GM21576 (cell line): ENCODE results near the gene MPHOSPH6.
"Not testable (repeated sequence)": the region's sequence is repeated elsewhere in the genome, so short reads cannot be mapped to it uniquely, and the experiment has no call there.

Source experiments
- ATAC-seq: cut with Tn5 transposase; IDR thresholded peaks from one replicate; pipeline ENCODE4 v1.9.1; 2021; ENCODE audit warnings: mild to moderate bottlenecking, moderate library complexity; ENCODE audit not compliant: unreplicated experiment

Gene MPHOSPH6, protein sequence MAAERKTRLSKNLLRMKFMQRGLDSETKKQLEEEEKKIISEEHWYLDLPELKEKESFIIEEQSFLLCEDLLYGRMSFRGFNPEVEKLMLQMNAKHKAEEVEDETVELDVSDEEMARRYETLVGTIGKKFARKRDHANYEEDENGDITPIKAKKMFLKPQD

DNA sequence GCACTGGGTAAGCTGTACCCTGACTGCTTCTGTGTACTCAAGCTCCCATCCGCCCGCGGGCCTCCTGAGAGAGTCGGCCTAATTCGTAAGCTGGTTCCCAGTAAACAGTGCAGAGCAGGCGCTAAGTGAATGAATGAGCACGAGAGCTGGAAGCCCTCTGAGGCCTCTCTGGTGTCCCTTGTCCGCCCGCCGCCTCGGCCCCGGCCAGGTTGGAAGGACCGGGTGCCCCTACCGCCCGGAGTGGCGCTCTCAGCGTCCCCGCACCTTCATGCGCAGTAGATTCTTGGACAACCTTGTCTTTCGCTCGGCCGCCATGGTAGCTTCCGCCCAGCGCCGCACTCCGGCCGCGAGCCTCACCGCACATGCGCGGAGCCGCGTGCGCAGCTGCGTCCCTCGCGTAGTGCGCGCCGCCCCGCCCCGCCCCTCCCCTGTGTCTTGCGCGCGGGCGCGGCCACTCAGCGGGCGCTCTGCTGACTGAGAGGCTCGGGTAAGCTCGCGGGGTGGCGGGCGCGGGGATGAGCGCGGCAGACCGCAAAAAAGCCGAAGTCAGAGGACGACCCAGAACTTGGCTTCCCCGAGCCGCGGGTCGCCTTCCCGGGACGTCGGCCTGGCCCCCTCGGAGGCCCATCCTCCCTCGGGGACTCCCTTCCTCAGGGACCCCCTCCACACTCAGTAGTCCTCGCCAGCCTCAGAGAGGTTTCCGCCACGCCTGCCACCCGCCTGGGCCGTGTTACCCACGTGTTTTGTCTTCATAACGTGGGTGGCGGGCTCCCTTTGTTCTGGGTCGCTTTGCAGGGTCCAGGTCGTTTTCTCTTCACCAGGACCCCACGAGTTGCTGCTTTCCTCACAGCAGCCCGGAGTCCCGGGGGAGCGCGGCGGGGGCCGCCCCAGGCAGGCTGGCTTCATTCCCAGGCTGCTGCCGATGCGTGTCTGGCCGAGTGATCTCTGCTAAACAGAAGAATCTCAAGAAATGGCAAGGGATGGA lies at the start of gene MPHOSPH6:
MPHOSPH6 (minus strand) TSS at position 364 of the 985 bp plus-strand sequence; CDS start at position 315, 49 bp downstream.
- ATAC-seq = peak; percentile 95

DNA sequence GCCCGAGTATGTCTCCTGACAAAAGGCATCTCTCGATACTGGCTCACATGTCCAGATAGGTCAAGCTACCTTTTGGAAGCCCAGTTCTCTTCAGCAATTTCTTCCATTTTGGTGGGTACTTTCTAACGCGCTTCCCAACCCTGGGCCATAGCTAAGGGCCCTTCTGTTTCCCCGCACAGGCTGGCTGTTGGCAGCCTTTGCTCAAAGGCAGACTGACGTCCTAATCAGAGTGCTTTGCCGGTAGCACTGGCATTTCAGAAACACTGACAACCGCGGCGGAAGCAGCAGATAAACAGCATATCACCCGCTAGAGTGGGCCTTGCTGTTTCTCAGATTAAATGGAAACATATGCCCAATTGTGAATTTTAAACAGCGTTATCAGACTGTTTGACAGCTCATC lies 49.3 kb upstream of the MPHOSPH6 start:
- no peak for ATAC-seq

DNA sequence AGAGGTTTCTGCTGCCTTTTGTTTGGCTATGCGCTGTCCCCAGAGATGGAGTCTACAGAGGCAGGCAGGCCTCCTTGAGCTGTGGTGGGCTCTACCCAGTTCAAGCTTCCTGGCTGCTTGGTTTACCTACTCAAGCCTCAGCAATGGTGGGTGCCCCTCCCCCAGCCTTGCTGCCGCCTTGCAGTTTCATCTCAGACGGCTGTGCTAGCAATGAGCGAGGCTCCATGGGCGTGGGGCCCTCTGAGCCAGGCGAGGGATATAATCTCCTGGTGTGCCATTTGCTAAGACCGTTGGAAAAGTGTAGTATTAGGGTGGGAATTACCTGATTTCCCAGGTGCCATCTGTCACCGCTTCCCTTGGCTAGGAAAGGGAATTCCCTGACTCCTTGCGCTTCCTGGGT lies 39.3 kb upstream of the MPHOSPH6 start:
- not testable (repeated sequence) for ATAC-seq

DNA sequence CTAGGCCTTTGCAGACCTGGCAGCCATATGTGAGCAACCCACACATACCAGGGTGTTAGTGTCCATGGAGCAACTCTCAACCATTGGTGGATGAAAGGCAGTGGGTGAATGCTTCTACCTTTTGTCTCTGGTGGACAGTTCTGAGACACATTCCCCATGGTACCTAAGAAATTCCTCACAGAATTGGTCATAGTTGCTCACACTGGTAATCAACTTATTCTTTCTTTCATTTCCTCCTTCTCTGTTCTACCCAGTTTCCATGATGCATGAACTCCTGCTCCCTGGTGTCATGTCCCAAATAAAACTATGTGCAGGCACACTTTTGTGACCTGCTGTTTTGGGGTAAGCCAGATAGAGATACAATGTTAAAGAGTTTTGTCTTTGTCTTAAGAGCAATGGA lies 33.2 kb upstream of the MPHOSPH6 start:
- ATAC-seq = no peak

DNA sequence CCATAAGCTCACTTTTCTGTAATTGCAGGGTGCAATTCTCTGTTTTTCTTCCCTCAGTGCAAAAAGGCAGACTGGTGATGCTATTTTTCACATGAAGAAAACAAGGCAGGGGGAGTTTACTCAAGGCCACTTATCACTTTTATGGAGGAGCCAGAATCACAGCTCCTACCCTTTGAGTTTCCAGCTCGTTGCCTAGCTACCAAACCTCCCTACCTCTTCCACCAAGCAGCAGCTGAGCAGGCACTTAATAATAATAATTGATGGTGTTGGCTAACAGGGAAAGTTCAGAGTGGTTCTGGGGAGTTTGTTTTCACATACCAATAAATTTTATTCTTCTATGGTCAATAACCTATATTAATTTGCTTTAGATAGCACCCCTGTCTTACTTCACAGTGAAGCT lies 31.9 kb upstream of the MPHOSPH6 start:
- ATAC-seq = no peak

DNA sequence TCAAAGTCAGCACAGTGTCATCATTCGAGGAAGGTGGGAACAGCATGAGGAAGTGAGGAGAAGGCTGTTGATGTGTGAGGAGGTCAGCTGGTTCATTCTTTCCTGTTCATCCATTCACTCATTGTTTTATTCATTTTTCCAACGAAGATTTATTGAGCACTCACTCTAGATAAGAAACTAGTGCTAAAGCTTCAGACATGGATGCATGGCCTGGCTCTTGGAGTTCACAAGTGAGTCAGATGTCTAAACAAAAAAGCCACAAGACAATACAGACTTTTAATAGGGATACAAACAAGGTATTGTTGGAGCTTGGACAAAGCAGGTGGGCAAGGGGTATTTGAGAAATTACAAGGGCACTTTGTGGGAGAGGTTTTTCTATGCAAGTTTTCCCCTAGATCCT lies 31.3 kb upstream of the MPHOSPH6 start:
- ATAC-seq = no peak

DNA sequence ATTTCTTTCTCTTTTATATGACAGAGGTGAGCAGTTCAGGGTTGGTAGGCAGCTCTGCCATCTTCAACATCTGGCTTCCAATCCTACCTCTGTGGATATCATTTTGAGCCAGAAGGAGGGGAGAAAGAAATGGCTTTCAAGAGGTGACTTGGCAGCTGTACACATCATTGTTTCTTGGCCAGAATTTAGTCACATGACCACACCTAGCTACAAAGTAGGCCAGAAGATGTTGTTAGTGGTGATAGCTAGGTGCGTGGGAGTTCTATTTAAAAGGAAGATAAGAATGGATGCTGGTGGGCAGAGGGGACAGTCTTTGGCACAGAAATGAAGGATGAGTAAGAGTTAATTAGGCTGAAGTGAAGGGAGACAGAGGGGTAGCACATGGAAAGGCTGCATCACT lies 29.2 kb upstream of the MPHOSPH6 start:
- no peak for ATAC-seq

DNA sequence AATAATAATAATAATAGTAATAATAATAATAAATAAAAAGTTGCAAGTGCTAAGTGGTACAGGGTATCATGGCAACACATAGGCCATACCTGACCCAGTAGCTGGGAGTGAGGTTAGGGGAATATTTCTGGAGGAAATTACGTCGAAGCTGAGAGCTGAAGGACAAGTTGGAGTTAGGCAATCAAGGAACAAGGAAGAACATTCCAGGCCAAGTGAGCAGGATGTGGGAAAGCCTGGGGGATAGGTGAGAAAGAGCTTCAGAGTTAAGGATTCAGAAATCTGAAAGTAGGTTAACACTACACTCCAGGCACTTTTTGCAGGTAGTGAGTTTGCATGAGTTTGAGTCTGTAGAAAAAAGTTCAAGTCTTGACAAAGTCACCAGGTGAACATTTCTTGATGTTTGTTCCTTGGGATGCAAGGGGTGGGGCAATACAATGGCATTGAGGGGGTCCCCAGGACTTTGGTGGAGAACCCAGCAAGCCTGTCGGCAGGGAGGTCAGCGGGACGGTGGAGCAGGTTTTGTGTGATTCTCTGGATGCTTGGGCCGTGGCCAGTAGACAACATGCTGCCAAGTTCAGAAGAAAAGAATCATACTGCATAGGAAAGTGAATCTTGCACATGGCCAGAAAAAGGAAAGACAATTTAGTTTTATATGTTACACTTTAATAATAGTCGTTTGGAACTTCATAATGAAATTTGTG lies 27.7 kb upstream of the MPHOSPH6 start:
- ATAC-seq = no peak

DNA sequence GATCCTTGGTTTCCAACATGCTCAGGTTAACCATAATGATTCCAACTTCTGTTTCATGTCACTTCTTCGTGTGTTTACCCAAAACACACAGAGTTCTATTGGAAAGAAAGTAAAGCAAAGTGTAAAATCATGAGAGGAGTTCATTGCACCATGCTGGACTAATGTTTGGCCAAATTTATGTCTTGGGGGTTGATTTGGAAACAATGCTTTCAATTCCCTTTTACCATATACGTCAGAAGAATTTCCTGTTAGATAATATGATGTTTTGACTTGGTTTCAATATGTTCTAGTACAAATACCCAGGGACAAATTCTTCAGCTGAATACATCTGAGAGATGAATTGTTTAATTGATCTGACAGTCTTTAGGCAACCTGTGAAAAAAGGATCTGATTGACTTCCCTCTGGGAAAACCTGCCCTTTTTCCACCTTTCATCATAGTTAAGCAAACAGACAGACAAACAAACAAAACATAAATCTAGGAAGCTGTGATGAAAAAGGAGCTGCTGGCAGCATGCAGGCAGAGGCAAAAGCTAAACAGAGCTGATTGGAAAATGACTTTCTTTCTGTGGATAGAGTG lies 26.0 kb upstream of the MPHOSPH6 start:
- ATAC-seq = no peak

DNA sequence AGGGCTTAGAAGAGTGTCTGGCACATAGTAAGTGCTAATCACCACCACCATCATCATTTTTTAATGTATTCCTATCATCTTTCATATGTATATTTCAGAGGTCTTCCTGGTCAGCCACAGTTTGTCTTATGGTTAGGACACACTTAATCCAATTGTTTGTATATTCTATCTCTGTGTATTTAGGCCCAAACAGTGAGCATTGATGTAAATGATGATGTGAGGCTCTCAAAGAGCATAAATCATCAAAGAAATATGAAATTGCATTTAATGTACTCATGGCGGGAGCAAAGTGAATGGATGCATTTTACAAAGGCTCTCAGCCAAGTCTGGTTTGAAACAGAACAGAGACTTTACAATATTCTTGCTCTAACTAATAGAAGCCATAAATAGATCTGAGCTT lies 24.1 kb upstream of the MPHOSPH6 start:
- ATAC-seq = no peak

DNA sequence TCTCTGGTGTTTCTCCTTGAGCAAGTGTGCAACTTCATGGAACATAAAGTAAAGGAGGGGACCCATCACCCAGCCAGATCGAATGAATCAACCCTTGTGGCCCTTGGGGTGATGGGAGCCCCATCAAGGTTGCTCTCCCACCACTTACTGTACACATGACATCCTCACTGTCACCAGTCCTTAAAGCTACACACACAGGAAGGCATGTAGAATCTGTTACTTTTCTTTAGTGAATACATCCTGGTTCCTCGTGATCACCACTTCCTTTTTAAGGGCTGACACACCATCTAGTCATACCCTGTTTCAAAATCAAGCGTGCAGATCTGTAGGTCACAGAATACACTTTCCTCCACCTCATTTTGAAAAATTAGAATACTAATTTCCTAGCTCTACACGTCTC lies 22.6 kb upstream of the MPHOSPH6 start:
- ATAC-seq = no peak

DNA sequence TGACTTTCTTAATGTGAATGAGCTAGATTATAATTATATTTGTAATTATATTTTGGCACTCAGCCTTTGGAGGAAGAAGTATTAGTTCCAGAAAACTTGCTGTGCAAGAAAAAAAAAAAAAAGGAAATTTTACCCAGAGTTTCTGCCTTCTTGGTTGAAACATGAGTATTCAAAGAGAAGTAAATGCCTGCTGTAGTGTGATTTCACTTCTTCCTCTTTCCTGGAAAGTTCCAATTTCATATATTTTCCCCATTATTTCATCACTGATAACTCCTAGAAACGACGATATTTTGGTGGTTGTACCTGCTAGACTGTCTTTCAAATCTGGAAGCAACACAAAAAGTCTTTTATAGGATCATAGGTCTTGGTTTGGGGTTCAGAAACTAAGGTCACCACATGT lies 20.4 kb upstream of the MPHOSPH6 start:
- ATAC-seq = no peak

DNA sequence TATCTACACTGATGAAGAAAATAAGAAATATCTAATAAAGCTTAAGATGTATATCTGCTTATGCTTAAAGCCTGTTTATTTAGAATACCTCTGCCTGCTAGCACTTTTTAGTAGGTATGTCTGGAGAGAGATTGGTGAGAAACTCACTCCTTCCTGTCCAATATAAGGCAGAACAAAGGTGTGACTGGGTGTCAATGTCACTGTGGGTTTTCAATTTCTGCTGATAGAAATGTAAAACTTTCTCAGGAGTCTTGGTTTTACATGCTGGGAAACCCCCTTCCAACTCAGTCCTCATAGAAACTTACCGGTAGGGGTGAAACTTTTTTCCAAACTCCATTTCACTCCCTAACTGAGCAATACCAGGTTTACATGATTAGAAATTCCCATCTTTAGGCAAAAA lies 17.8 kb upstream of the MPHOSPH6 start:
- no peak for ATAC-seq

DNA sequence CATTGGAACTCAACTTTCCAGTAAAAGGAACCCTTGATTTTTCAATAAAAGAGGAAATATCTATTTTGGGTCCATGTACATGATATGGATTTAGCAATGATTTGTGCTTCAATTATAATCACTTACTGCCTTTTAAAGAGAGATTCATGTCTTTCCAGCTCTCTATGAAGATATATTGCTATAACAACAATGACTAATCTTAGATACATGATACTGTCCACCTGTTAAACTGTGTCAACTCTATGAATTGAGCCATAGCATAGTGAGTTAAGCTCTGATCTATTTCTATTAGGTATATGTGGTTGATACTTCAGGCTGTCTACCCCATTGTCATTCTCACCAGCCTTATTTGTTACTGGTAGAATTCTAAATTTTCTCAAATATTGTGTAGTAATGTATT lies 15.0 kb upstream of the MPHOSPH6 start:
- ATAC-seq = no peak

DNA sequence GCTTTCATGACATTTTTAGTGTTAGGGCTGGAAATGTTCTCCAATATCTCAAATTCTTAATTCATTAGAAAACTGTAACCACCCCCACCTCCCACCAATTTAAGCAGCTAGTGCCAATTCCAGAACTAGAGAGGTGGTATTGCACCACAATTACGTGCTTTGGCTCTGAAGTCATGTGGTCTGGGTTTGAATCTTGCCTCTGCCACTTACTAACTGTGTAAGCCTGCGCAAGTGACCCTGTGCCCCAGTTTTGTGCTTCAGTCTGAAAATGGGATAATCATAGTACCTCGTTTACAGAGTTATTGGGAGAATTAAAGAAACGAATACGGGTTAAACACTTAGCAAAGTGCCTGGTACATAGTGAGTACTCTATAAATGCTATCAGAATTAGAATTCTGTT lies 14.2 kb upstream of the MPHOSPH6 start:
- no peak for ATAC-seq

DNA sequence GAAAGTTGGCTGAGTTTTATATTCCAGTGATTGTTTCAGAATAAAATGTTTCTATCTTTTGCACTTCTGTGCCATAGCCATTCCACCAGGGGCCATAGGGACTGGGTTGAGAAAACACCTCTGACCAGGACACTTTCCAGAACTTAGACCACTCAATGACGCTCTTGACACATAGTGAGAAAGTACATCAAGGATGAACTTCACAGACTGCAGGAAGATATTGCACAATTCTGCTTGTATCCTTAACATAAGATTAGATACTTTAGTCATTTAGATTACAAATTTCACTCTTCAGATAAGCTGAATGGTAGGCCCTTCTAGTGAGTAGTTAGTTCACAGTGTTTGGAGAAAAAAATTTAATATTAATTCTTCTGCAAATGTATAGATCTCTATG lies 13.0 kb upstream of the MPHOSPH6 start:
- ATAC-seq = no peak

DNA sequence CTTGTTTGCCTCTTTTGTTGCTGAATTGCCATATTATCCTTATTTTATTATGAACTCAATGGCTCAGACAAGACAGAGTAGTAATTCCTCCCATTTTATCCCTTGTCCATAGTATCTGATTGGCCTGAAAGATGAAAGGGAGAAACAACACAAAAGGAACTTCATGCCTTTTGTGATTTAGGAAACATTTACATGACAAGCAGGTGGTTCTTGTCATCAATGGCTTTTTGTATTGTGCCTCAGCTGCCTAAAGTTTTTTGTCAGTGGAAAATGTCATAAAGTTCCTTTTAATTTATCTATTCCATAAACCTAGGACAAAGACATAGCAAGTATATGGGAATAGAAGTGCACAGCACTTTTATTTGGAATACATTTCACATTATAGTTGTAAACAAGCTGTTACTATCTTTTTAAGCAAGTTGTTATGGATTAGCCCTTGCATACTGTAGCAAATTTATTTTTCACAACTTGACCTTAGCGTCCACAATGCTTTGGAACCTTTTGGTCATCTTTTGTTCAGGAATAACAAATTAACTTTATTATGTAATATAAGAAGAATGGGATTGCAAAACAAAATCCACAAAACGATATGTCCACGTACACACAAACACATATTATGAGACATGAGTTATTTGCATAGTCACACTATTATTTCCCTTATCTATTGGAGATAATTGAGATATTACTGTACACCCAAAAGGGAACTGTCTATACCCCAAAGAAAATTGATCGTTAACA lies 12.4 kb upstream of the MPHOSPH6 start:
- no peak for ATAC-seq

DNA sequence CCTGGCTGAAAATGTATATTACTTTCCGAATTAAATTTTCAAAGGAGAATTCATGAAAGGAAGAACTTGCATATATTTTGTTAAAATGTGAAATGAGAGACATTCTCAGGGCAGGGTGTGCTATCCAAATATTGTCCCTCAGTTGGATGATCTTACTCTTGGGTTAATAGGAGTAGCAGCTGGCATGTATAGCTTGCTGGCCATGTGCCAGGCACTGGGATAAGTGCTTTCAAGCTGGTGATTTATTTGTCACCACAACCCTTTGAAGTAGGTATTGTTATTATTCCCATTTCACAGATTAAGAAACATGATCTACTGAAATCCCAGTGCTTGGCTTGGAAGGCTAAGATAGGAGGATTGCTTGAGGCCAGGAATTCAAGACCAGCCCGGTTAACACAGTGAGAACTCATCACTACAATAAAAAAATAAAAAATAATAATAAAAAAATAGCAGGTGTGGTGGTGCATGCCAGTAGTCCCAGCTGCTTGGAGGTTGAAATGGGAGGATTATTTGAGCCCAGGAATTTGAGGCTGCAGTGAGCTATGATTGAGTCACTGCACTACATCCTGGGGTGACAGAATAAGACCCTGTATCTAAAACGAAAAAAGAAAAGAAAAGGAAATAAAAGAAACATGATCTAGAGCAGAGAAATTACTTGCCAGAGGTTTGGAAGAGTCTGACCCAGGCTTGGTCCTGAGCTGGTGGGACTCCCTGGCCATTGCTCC lies 11.6 kb upstream of the MPHOSPH6 start:
- ATAC-seq = no peak

DNA sequence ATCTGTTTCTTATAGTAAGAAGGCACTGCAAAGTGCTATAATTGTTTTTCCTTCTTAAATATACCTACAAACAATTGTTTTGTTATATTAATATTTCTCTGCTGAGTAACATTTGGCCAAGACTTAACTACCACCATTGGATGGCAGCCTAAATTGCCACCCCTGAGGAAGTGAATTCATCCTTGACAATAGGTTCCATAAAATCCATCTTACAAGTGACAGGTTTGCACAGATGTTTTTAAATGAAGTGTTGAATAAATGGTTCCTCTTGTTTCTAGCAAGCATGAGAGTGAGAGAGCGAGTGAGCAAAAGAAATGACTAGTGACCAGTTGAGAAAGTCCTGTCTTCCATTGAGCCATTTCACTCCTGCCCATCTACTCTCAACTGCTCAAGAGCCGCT lies 8.3 kb upstream of the MPHOSPH6 start:
- ATAC-seq = no peak

DNA sequence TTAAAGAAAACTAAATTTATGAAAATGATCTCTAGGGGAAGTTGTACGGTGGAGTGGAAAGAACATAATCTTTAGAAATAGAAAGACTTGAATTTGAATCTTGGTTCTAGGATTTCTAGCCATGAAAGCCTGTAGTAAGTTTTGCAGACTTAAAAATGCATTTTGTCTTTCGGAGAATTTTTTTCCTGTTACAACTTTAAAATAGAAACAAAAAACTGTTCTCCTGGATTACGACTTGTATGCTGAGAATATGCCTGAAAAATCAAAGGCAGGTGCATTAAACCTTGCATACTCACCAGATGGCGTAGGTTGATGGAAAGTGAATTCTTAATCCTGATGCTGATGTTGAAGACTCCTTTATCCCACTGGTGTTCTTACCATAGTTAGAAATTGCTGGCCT lies 7.5 kb upstream of the MPHOSPH6 start:
- ATAC-seq = no peak
